Activated CD8-positive, alpha-beta memory T cell treated with anti-CD3 and anti-CD28 coated beads, Interleukin-2, amount 10 ng/mL, durations not matched to agents 7 days and 5 days (primary cell): ENCODE results near the gene FSCN2. TPM values are rescaled to one million over a fixed set of nuclear protein-coding genes. Genes with fewer than 3 reads are reported as not detected.
"Not testable (repeated sequence)": the region's sequence is repeated elsewhere in the genome, so short reads cannot be mapped to it uniquely, and the experiment has no call there.

ENCODE experiments used
- ATAC-seq: fragments of 150-1000 bp; cut with Tn5 transposase; one replicate; pipeline ENCODE4 v1.10.0; 2021; ENCODE audit warnings: moderate library complexity
- CTCF ChIA-PET: fragments of 350-600 bp; sonication (Branson Sonifier 250); formaldehyde crosslinking; loops from one replicate; lab custom pipeline; 2021; ENCODE audit warnings: antibody characterized with exemption; lab: Charles Lee
- DNase-seq: peaks from one replicate; pipeline ENCODE4 v3.0.0-alpha.2; 2020
- H3K27ac Mint-ChIP-seq: one replicate; pipeline ENCODE4 v1.8.0; 2021; ENCODE audit warnings: mild to moderate bottlenecking, mixed read lengths
- H3K27me3 Mint-ChIP-seq: one replicate; pipeline ENCODE4 v1.8.0; 2021; ENCODE audit warnings: mixed read lengths
- H3K36me3 Mint-ChIP-seq: one replicate; pipeline ENCODE4 v1.8.0; 2021; ENCODE audit warnings: mild to moderate bottlenecking, mixed read lengths
- H3K4me1 Mint-ChIP-seq: one replicate; pipeline ENCODE4 v1.8.0; 2021; ENCODE audit warnings: mixed read lengths
- H3K4me3 Mint-ChIP-seq: one replicate; pipeline ENCODE4 v1.8.0; 2021; ENCODE audit warnings: mild to moderate bottlenecking, moderate library complexity, mixed read lengths
- H3K9me3 Mint-ChIP-seq: one replicate; pipeline ENCODE4 v1.8.0; 2022; ENCODE audit warnings: low read depth, mixed read lengths
- total RNA-seq, 2 experiments: library from RNA; stranded (reverse); gene quantifications; one replicate each; pipeline ENCODE4 v1.2.3, GENCODE V29; 2021

Gene FSCN2
- total RNA-seq, 2 experiments from 2014 or later: 0.41 to 0.56 TPM

DNA sequence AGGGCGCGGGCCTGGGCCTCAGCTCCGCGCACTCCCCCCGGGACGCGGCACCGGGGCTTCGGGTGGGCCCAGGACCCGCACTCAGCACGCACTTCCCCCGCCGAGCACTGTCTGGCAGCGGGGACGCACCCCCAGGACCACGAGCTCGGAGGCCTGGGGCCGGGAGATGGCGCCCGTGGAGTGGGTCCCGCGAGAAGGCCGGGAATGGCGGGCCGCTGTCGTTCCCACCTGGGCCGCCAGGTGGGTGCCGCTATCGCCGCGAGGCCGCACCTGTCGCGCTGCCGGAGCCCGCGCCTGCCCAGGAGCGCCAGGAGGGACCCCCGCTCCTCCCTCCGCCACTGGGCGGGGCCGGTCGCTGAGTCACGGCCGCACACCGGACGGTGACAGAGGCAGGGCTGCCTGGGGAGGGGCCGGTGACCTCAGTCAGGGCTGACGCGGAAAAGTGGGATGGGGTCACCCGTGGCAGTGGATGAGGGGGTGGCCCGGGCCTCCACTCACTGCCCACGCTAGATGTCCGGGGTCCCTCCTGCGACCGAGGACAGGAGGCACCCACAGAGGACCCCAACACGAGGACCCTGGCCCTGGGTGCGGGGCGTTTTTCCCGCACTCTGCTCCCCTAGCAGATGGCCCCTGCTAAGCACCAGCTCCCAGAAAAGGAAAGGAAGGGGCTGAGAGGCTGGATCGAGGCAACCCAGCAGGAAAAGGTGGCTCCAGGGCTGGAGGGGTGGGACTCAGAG is 8.7 kb upstream of the FSCN2 start:
- CTCF ChIA-PET: interaction anchor here (0.7 to 3.8 kb wide), 13 partner anchors 10 to 185 kb away, joined by 3 to 23 read pairs (median 3); partner anchors contain the start of gene FAAP100
- Mint-ChIP-seq H3K9me3 (no peaks in the 10 kb centered on the region), H3K27me3 (peaks cover 5% of the 10 kb centered on the region), H3K36me3 (peaks cover 1% of the 10 kb centered on the region), H3K27ac (no peak overlapping the region), H3K4me3 (peak overlapping the region; percentile 44), H3K4me1 (peaks cover 34% of the 10 kb centered on the region)
- DNase-seq: peak; percentile 71
- ATAC-seq: peak; percentile 21

DNA sequence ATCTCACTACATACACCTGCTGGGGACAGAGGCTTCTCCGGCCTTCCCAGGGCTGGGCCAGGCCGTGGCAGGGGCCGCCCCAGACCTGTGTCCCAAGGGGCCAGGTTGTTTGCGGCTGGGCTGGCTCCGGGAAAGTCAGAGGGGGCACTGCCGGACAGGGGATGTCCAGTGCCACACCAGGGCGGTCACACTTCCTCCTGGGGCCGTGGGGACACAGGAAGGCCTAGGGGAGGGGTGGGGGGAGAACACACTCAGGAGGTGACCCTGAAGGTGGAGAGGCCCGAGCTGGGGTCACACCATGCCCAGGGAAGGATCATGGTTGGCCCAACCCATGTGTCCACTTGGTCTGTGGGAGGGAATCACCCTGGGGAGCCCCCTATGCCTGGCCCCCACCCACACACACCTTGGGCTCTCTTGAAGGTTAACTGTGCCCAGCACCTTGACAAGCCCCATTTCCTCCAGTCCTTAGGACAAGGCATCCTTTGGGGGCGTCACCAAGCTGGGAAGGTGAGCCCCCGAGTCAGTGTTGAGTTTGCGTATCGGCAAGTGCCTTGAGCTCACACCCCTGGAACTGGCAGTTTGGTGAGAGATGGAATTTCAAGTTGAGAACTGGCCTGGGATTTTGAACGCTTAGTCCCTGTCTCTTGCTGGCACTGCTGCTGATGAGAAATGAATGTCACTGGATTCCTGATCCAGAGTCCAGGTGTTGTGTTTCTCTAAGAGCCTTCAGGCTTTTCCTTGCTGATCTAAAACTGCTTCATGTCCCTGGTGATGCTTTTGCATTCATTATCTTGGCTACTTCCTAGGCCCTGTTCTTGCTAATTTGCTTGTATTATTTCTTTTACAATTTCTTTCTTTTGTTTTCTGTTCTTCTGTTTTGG is 7.9 kb upstream of the FSCN2 start:
- peaks cover 5% of the 10 kb centered on the region for H3K27me3 Mint-ChIP-seq
- CTCF ChIA-PET: interaction anchor here (0.7 to 3.8 kb wide), 4 partner anchors 32 to 81 kb away, joined by 3 to 23 read pairs (median 8); partner anchors contain the start of gene FAAP100
- no peaks in the 10 kb centered on the region for H3K9me3 Mint-ChIP-seq
- H3K27ac Mint-ChIP-seq: no peak overlapping the region
- peaks cover 34% of the 10 kb centered on the region for H3K4me1 Mint-ChIP-seq
- ATAC-seq (no peak), DNase-seq (no peak)
- peaks cover 1% of the 10 kb centered on the region for H3K36me3 Mint-ChIP-seq
- H3K4me3 Mint-ChIP-seq: no peak overlapping the region

DNA sequence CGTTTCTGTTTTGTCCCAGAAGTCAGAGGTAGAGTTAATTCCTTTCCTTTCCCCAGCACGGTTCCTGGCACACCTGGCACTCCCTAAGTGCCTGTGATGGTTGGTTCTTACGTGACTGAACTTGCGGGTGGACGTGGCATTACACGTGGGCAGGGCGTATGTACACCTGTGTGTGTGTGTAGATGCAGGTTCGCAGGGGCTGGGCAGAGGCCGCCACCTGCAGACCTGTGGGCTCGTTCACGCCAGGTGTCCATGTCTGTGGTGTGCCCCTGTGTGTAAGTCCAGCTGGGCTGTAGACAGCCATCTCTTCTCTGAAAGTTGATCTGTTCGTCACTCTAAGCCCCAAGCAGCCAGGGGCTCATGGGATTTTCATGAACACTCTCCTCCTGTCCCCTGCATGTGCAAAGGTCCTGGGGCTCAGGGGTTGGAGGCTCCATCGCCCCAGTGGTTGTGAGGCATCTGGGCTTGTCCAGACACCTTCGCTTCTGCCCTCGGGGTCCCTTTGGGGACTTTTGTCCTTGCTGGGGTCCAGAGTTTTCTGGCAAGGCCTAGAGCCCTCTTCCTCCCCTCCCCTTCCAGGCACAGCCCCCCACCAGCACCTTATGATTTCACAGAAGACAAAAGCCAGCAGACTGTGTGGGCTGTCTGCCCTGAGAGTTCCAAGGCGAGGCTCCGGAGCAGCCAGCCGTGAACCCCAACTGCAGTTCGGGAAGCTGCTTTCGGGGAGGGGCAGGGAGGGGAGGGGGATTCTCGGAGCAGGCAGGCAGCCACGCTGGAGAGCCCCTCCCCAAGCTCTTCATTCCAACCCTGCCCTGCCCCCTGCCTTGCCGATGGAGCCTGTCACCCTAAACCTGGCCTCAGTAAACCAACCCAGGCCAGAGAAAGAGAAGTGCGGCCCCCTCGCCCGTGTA is 5.4 kb upstream of the FSCN2 start:
- Mint-ChIP-seq H3K4me3 (no peak overlapping the region), H3K27ac (no peak overlapping the region), H3K36me3 (no peaks in the 10 kb centered on the region), H3K9me3 (no peaks in the 10 kb centered on the region), H3K27me3 (peaks cover 5% of the 10 kb centered on the region), H3K4me1 (peaks cover 13% of the 10 kb centered on the region)
- CTCF ChIA-PET: no interaction called here
- ATAC-seq (no peak), DNase-seq (no peak)

DNA sequence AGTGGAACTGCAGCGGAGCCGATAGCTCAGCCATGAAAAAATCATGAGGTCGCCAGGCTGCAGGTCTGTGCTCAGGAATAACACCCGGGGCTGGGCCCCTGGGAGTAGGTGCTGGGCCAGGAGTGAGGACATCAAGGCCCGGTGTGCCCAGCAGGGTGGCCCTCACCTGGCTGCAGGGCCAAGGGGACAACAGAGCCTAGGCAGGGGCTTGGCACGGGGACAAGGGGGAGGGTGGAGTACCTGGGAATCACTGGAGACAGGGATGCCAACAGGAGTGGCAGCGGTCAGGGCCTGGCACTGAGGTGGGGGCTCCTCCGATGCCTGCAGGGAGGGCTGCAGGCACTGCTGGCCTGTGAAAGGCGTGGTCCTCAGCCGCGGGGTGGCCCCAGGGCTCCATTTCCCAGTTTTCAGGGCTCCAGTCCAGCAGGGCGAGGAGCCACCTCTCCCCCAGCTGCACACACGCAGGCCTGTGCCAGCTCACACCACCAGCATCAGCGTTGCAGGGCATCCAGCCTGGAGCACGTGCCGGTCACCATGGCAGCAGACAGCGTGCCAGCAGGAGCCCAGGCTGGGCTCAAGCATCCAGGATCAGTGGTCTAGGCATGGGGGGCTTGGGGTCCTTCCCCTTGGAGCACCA is 4.7 kb upstream of the FSCN2 start:
- CTCF ChIA-PET: no interaction called here
- Mint-ChIP-seq H3K27ac (no peak overlapping the region), H3K36me3 (no peaks in the 10 kb centered on the region), H3K9me3 (no peaks in the 10 kb centered on the region), H3K27me3 (peaks cover 5% of the 10 kb centered on the region), H3K4me1 (peaks cover 5% of the 10 kb centered on the region), H3K4me3 (no peak overlapping the region)
- ATAC-seq (no peak), DNase-seq (no peak)

DNA sequence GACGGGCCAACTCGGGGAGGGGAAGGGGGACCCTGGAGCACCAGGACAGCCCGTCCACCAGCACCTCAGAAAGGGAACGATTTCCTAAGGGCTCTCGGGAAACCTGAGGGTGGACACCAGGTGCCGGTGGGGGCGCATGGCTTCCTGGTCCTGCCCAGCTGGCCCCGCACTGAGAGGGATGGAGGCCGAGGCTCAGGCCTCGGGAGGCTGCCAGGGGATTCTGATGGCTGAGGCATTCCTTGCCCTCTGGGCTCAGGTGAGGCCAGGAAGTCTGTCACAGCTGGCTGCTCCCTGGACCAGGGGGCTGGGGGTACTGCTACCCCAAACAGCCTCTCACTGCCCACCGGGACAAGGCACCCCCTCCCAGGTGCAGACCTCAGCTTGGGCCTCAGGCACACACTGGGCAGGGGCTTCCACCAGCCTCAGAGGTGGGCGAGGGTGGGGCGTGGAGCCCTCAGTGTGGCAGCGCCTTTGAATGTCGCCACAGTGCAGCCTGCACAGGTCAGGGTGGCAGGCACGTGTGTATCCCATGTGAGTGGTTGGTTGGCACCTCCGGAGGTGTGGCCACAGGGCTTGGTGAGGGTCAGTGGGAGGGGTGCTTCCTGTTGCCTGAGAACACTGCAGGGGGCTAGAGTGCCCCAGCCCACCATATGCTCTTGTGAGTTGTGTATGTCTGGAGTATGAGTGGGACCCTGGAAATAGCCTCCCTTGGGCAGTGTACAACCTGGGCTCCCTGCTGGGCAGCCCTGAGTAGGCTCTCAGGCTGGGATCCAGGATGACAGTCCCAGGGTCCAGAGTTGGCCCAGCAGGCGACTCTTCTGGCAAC is 3.9 kb upstream of the FSCN2 start:
- DNase-seq: no peak
- Mint-ChIP-seq H3K4me3 (no peak overlapping the region), H3K36me3 (no peaks in the 10 kb centered on the region), H3K27me3 (peaks cover 5% of the 10 kb centered on the region), H3K9me3 (no peaks in the 10 kb centered on the region), H3K4me1 (peaks cover 3% of the 10 kb centered on the region), H3K27ac (no peak overlapping the region)
- ATAC-seq: no peak
- CTCF ChIA-PET: no interaction called here

DNA sequence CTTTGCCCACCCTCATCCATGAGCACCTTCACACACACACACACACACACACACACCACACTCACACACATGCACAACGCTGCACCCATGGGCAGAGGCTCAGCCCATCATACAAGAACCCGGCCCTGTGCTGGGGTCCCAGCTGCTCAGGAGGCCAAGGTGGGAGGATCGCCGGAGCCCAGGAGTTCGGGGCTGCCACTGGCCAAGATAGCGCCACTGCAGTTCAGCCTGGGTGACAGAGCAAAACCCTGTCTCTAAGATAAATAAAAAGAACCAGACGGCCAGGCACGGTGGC is 3.4 kb upstream of the FSCN2 start:
- no peak overlapping the region for H3K27ac Mint-ChIP-seq
- CTCF ChIA-PET: no interaction called here
- peaks cover 3% of the 10 kb centered on the region for H3K4me1 Mint-ChIP-seq
- H3K9me3 Mint-ChIP-seq: no peaks in the 10 kb centered on the region
- H3K4me3 Mint-ChIP-seq: no peak overlapping the region
- ATAC-seq: no peak
- no peak for DNase-seq
- H3K36me3 Mint-ChIP-seq: no peaks in the 10 kb centered on the region
- peaks cover 5% of the 10 kb centered on the region for H3K27me3 Mint-ChIP-seq

DNA sequence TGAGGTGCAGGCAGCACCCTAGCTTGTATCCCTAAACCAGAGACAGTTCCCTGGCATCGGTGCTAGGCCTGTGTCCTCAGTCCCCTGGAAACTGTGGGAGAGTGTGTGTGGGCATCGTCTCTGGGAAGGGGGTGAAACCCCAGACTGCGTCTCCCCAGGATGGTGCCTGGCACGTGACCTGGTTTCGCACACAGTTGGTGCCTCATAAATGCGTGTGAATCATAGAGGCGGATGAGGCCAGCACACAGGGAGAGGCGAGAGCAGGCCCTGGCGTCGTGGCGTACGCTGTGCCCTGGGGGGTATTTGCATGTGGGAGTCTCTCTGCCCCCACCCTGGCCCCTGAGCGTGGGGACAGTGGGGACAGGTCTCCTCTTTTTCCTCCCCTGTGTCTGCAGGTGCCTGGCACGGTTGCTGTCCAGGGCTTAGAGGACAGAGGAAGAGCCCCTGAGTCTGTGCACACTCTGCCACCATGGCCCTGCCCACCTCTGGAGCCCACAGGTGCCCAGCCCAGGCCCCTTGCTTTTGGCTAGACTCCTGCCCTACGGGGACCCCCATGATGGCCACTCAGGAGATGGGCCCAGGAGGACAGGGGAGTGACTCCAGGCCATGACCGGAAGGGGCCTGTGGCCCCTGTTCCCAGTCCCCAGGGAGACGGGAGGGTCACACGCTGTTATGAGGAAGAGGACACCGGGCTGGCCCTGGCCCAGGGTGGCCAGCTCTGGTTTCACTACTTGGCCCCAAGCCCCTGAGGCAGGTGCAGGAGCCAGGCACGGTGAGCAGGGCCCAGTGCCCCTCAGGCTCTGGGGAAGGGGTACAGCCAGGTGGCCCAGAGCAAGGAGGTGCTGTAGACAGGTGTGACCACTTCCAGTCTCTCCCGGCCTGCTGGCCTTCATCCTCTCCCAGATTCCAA is 1.3 kb upstream of the FSCN2 start:
- no peak for DNase-seq
- Mint-ChIP-seq H3K27ac (no peak overlapping the region), H3K4me3 (no peak overlapping the region), H3K36me3 (no peaks in the 10 kb centered on the region), H3K27me3 (peaks cover 5% of the 10 kb centered on the region), H3K4me1 (no peaks in the 10 kb centered on the region), H3K9me3 (no peaks in the 10 kb centered on the region)
- no peak for ATAC-seq
- CTCF ChIA-PET: interaction anchor here (1.0 kb wide), 1 partner anchor 10 kb away, joined by 3 read pairs; no protein-coding TSS in a partner anchor

DNA sequence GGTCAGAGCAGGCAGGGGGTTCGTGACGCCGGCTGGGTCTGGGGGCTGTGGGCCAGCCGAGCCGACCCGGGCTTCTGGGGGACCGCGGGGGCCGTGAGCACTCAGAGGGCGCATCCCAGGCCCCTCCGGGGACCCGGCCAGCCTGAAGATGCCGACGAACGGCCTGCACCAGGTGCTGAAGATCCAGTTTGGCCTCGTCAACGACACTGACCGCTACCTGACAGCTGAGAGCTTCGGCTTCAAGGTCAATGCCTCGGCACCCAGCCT is 140 bp downstream of the FSCN2 start:
- no peak overlapping the region for H3K27ac Mint-ChIP-seq
- DNase-seq: no peak
- no peak overlapping the region for H3K4me3 Mint-ChIP-seq
- no peaks in the 10 kb centered on the region for H3K27me3 Mint-ChIP-seq
- CTCF ChIA-PET: no interaction called here
- H3K9me3 Mint-ChIP-seq: no peaks in the 10 kb centered on the region
- no peaks in the 10 kb centered on the region for H3K4me1 Mint-ChIP-seq
- ATAC-seq: no peak
- H3K36me3 Mint-ChIP-seq: no peaks in the 10 kb centered on the region

DNA sequence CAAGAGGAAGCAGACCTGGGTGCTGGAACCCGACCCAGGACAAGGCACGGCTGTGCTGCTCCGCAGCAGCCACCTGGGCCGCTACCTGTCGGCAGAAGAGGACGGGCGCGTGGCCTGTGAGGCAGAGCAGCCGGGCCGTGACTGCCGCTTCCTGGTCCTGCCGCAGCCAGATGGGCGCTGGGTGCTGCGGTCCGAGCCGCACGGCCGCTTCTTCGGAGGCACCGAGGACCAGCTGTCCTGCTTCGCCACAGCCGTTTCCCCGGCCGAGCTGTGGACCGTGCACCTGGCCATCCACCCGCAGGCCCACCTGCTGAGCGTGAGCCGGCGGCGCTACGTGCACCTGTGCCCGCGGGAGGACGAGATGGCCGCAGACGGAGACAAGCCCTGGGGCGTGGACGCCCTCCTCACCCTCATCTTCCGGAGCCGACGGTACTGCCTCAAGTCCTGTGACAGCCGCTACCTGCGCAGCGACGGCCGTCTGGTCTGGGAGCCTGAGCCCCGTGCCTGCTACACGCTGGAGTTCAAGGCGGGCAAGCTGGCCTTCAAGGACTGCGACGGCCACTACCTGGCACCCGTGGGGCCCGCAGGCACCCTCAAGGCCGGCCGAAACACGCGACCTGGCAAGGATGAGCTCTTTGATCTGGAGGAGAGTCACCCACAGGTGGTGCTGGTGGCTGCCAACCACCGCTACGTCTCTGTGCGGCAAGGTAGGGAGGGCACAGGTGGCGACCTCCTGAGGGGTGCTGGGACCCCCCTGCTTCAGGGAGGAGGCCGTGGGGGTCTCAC is 667 bp downstream of the FSCN2 start:
- no peak overlapping the region for H3K4me3 Mint-ChIP-seq
- peaks cover 2% of the 10 kb centered on the region for H3K4me1 Mint-ChIP-seq
- H3K27ac Mint-ChIP-seq: no peak overlapping the region
- CTCF ChIA-PET: no interaction called here
- ATAC-seq: no peak
- no peak for DNase-seq
- no peaks in the 10 kb centered on the region for H3K9me3 Mint-ChIP-seq
- H3K27me3 Mint-ChIP-seq: no peaks in the 10 kb centered on the region
- no peaks in the 10 kb centered on the region for H3K36me3 Mint-ChIP-seq

DNA sequence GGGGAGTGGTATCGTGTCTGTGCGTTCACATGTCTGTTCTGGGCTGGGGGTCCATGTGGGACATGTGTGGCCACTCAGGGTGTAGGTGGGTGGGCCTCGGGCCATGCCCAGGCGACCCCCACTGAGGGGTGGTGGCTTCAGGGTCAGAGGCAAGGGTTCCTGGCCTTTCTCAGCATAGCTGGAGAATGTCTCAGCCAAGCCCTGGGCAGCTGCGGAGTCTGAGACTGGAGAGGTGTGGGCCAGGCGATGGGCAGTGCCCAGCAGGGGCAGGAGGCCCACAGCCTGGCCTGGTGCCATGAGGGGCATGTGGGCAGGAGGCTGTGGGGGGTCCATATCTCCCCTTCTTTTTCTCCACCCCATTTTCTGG is 1.2 kb downstream of the FSCN2 start:
- Mint-ChIP-seq H3K9me3 (no peaks in the 10 kb centered on the region), H3K27ac (no peak overlapping the region), H3K4me1 (peaks cover 2% of the 10 kb centered on the region), H3K4me3 (no peak overlapping the region), H3K36me3 (no peaks in the 10 kb centered on the region), H3K27me3 (no peaks in the 10 kb centered on the region)
- ATAC-seq (no peak), DNase-seq (no peak)
- CTCF ChIA-PET: no interaction called here

DNA sequence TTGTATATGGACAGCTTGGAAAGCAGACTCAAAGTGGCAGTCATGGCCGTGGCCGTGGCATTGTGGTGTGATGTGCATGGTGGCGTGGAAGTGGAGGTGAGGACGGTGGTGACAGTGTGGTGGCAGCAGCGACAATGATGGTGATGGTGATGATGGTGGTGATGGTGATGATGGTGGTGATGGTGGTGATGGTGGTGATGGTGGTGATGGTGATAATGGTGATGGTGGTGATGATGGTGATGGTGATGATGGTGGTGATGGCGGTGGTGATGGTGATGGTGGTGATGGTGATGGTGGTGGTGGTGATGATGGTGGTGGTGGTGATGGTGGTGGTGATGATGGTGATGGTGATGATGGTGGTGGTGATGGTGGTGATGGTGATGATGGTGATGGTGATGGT is 2.8 kb downstream of the FSCN2 start:
- H3K4me3 Mint-ChIP-seq, ATAC-seq, H3K27ac Mint-ChIP-seq, DNase-seq, CTCF ChIA-PET, H3K36me3 Mint-ChIP-seq, H3K9me3 Mint-ChIP-seq, H3K27me3 Mint-ChIP-seq, H3K4me1 Mint-ChIP-seq: not testable (repeated sequence)
